ENCODE results near the gene ATP6V1G1. TPM values are rescaled to one million over a fixed set of nuclear protein-coding genes. Genes with fewer than 3 reads are reported as not detected.
"Not testable (repeated sequence)": the region's sequence is repeated elsewhere in the genome, so short reads cannot be mapped to it uniquely, and the experiment has no call there.

Gene ATP6V1G1
- total RNA-seq, 2 experiments from 2014 or later, result 32.1 to 38.9 TPM

GRCh38 chr9:114558027-114558675, 29.4 kb upstream of the ATP6V1G1 start:
- Mint-ChIP-seq H3K9me3 (peaks cover 5% of the 10 kb centered on the region), H3K4me3 (no peak overlapping the region), H3K27ac (no peak overlapping the region), H3K36me3 (peaks cover 3% of the 10 kb centered on the region), H3K4me1 (ENCODE audit: low read depth) (no peaks in the 10 kb centered on the region), H3K27me3 (peaks cover 11% of the 10 kb centered on the region)
- intact Hi-C loops (cut with micrococcal nuclease), result no loop called here
- no peak for DNase-seq
- ChIA-PET POLR2A (no interaction called here), CTCF (interaction anchor here (0.7 to 1.1 kb wide), 2 partner anchors 9 to 153 kb away, joined by 3 read pairs; no protein-coding TSS in a partner anchor)

DNA sequence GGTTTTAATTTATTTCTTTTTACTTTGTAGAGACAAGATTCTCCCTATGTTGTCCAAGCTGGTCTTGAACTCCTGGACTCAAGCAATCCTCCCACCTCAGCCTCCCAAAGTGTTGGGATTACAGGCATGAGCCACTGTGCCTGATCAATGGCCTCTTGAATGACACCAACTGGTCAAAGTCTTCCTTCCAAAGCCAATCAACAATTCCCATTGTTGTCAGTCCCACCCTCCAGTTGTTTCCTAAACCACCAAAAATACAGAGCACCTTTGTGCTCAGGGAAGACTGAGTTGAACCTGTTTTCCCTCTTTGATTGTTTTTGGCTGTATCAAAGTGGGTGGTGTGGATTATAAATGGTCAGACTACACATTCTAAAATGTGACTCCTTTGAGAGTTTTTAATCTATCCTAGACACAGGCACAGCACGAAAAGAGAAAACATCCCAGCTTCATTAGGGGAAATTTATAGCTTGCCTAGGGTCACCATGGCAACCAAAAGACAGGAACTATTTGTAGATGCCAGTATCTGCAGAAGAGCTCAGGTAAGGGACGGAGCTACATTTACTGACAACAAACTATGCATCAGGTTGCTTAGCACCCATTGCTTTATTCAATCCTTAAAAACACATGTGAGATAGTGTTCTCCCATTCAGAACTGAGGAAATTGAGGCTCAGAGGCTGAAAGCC, 27.6 kb upstream of the ATP6V1G1 start:
- peaks cover 3% of the 10 kb centered on the region for H3K36me3 Mint-ChIP-seq

GRCh38 chr9:114560956-114561355, 26.6 kb upstream of the ATP6V1G1 start:
- peaks cover 3% of the 10 kb centered on the region for H3K36me3 Mint-ChIP-seq
- intact Hi-C loops (cut with micrococcal nuclease), result no loop called here
- peaks cover 5% of the 10 kb centered on the region for H3K9me3 Mint-ChIP-seq
- H3K27ac Mint-ChIP-seq, result no peak overlapping the region
- POLR2A ChIA-PET, result no interaction called here
- H3K4me1 Mint-ChIP-seq (ENCODE audit: low read depth), result no peaks in the 10 kb centered on the region
- H3K4me3 Mint-ChIP-seq, result no peak overlapping the region
- peaks cover 12% of the 10 kb centered on the region for H3K27me3 Mint-ChIP-seq
- DNase-seq, result no peak
- CTCF ChIA-PET, result interaction anchor here (0.7 to 1.0 kb wide), 3 partner anchors 23 to 478 kb away, joined by 3 read pairs; no protein-coding TSS in a partner anchor

More for the DNA sequence above, 27.6 kb upstream of the ATP6V1G1 start:
- Mint-ChIP-seq H3K4me1 (ENCODE audit: low read depth) (no peaks in the 10 kb centered on the region), H3K27ac (no peak overlapping the region), H3K9me3 (peaks cover 5% of the 10 kb centered on the region), H3K27me3 (peaks cover 10% of the 10 kb centered on the region), H3K4me3 (no peak overlapping the region)
- CTCF ChIA-PET, result interaction anchor here (1.0 kb wide), 1 partner anchor 22 kb away, joined by 3 read pairs; no protein-coding TSS in a partner anchor
- DNase-seq, result no peak
- POLR2A ChIA-PET, result no interaction called here
- intact Hi-C loops (cut with micrococcal nuclease), result no loop called here

- Mint-ChIP-seq H3K4me3 (no peak overlapping the region), H3K4me1 (ENCODE audit: low read depth) (no peaks in the 10 kb centered on the region), H3K27me3 (peaks cover 12% of the 10 kb centered on the region), H3K36me3 (peaks cover under 1% of the 10 kb centered on the region), H3K27ac (no peak overlapping the region), H3K9me3 (peaks cover 1% of the 10 kb centered on the region)
- intact Hi-C loops (cut with micrococcal nuclease), result no loop called here
- no peak for DNase-seq
- CTCF ChIA-PET, result interaction anchor here (0.7 to 1.6 kb wide), 2 partner anchors 26 to 479 kb away, joined by 3 read pairs; partner anchors contain the start of gene ATP6V1G1
- POLR2A ChIA-PET, result no interaction called here
These were observed 25.8 kb upstream of the ATP6V1G1 start for GRCh38 chr9:114561771-114562170.

GRCh38 chr9:114565204-114565603, 22.4 kb upstream of the ATP6V1G1 start:
- DNase-seq, result no peak
- peaks cover 12% of the 10 kb centered on the region for H3K27me3 Mint-ChIP-seq
- intact Hi-C loops (cut with micrococcal nuclease), result no loop called here
- CTCF ChIA-PET, result no interaction called here
- no peak overlapping the region for H3K27ac Mint-ChIP-seq
- no peaks in the 10 kb centered on the region for H3K36me3 Mint-ChIP-seq
- H3K4me1 Mint-ChIP-seq (ENCODE audit: low read depth), result no peaks in the 10 kb centered on the region
- H3K9me3 Mint-ChIP-seq, result no peaks in the 10 kb centered on the region
- H3K4me3 Mint-ChIP-seq, result no peak overlapping the region
- POLR2A ChIA-PET, result no interaction called here

GRCh38 chr9:114570742-114571141, 16.8 kb upstream of the ATP6V1G1 start:
- DNase-seq, result no peak
- Mint-ChIP-seq H3K4me3 (no peak overlapping the region), H3K9me3 (no peaks in the 10 kb centered on the region), H3K4me1 (ENCODE audit: low read depth) (no peaks in the 10 kb centered on the region), H3K27ac (no peak overlapping the region), H3K36me3 (no peaks in the 10 kb centered on the region), H3K27me3 (no peaks in the 10 kb centered on the region)
- ChIA-PET CTCF (no interaction called here), POLR2A (no interaction called here)
- intact Hi-C loops (cut with micrococcal nuclease), result no loop called here

GRCh38 chr9:114571391-114571790, 16.2 kb upstream of the ATP6V1G1 start:
- intact Hi-C loops (cut with micrococcal nuclease), result no loop called here
- H3K36me3 Mint-ChIP-seq, result no peaks in the 10 kb centered on the region
- no peak overlapping the region for H3K4me3 Mint-ChIP-seq
- no peak for DNase-seq
- no peak overlapping the region for H3K27ac Mint-ChIP-seq
- no peaks in the 10 kb centered on the region for H3K27me3 Mint-ChIP-seq
- H3K9me3 Mint-ChIP-seq, result no peaks in the 10 kb centered on the region
- POLR2A ChIA-PET, result no interaction called here
- H3K4me1 Mint-ChIP-seq (ENCODE audit: low read depth), result no peaks in the 10 kb centered on the region
- CTCF ChIA-PET, result no interaction called here

DNA sequence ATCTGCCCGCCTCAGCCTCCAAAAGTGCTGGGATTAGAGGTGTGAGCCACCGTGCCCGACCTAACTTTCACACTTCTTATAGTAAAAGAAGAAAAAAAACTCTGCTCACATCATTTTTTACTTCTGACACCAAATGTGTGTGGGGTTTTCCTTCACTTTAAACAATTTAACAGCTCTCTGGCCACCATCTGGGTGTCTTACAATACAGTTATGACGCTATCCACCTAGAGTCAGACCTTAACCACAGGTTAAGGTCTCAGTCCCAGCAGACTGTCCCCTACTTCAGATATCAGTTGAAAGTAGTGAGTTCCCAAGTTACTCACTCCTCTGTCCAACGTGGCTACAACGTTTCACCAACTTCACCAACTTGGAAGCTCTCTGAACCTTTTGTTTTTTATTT, 15.4 kb upstream of the ATP6V1G1 start:
- H3K9me3 Mint-ChIP-seq, result no peaks in the 10 kb centered on the region
- H3K36me3 Mint-ChIP-seq, result no peaks in the 10 kb centered on the region
- no peaks in the 10 kb centered on the region for H3K4me1 Mint-ChIP-seq (ENCODE audit: low read depth)
- H3K4me3 Mint-ChIP-seq, result no peak overlapping the region
- H3K27ac Mint-ChIP-seq, result no peak overlapping the region
- DNase-seq, result no peak
- H3K27me3 Mint-ChIP-seq, result no peaks in the 10 kb centered on the region
- CTCF ChIA-PET, result no interaction called here
- intact Hi-C loops (cut with micrococcal nuclease), result no loop called here
- POLR2A ChIA-PET, result no interaction called here

DNA sequence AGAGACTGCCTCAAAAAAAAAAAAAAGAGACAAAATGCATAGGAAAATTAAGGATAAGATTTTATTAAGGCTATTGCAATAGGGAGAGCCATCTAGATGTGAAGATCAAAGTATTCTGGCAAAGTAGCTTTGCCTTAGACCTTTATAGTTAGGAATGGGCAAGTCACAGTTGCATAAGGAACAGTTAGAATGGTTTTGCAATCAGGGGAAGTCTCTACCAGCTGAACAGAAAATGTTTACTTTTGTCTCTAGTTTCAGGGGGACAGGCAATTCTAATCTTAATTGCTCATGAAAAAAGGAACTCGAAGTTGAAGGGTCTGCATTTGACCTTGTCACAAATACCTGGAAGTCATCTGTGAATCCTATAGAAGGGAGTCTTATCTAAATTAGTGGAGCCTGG, 13.1 kb upstream of the ATP6V1G1 start:
- H3K4me3 Mint-ChIP-seq, result no peak overlapping the region
- no peaks in the 10 kb centered on the region for H3K4me1 Mint-ChIP-seq (ENCODE audit: low read depth)
- H3K36me3 Mint-ChIP-seq, result no peaks in the 10 kb centered on the region
- CTCF ChIA-PET, result no interaction called here
- no peaks in the 10 kb centered on the region for H3K9me3 Mint-ChIP-seq
- no peaks in the 10 kb centered on the region for H3K27me3 Mint-ChIP-seq
- no peak for DNase-seq
- no peak overlapping the region for H3K27ac Mint-ChIP-seq
- intact Hi-C loops (cut with micrococcal nuclease), result no loop called here
- POLR2A ChIA-PET, result no interaction called here

- DNase-seq; H3K9me3 Mint-ChIP-seq; intact Hi-C loops (cut with micrococcal nuclease); H3K27ac Mint-ChIP-seq; H3K4me1 Mint-ChIP-seq (ENCODE audit: low read depth); POLR2A ChIA-PET; H3K36me3 Mint-ChIP-seq; H3K27me3 Mint-ChIP-seq; H3K4me3 Mint-ChIP-seq: not testable (repeated sequence)
- CTCF ChIA-PET, result interaction anchor here (0.6 to 1.1 kb wide), 2 partner anchors 26 to 90 kb away, joined by 3 read pairs; no protein-coding TSS in a partner anchor
These were observed 10.8 kb upstream of the ATP6V1G1 start for GRCh38 chr9:114576779-114577178.

- DNase-seq; CTCF ChIA-PET; intact Hi-C loops (cut with micrococcal nuclease); H3K36me3 Mint-ChIP-seq; H3K27me3 Mint-ChIP-seq; H3K4me3 Mint-ChIP-seq; H3K27ac Mint-ChIP-seq; H3K4me1 Mint-ChIP-seq (ENCODE audit: low read depth); POLR2A ChIA-PET; H3K9me3 Mint-ChIP-seq: not testable (repeated sequence)
These were observed 9.4 kb upstream of the ATP6V1G1 start for GRCh38 chr9:114578134-114578533.

DNA sequence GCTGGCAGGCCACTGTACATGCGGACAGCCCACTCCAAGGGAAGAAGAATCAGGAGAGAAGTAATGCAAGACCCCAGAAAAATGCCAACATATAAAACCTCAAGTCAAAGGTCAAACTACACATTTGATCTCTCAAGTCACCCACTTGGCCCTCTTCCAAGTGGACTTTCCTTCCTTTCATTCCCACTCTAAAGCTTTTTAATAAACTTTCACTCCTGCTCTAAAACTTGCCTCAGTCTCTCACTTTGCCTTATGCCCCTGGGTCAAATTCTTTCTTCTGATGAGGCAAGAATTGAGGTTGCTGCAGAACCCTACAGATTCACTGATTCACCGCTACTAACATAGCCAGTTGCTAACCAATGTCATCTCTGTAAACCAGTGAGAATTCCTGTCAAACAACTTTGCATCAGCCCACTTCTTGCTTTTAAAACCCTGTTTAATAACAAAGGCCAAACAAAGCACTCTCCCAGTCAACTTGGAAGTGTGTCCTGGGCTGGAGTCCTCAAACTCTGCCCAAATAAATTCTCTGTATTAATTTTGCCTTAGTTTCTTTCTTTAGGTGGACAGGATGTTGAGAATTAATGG, 6.9 kb upstream of the ATP6V1G1 start:
- CTCF ChIA-PET, result no interaction called here
- intact Hi-C loops (cut with micrococcal nuclease), result loop anchor here (10.0 kb wide), 1 partner anchor 424 kb away; no protein-coding TSS in a partner anchor

More for the DNA sequence above, 6.9 kb upstream of the ATP6V1G1 start:
- Mint-ChIP-seq H3K36me3 (no peaks in the 10 kb centered on the region), H3K4me1 (ENCODE audit: low read depth) (no peaks in the 10 kb centered on the region), H3K9me3 (no peaks in the 10 kb centered on the region), H3K4me3 (no peak overlapping the region), H3K27me3 (no peaks in the 10 kb centered on the region), H3K27ac (no peak overlapping the region)
- POLR2A ChIA-PET, result no interaction called here
- no peak for DNase-seq

Measured in activated CD4-positive, alpha-beta memory T cell treated with anti-CD3 and anti-CD28 coated beads for 36 hours (primary cell).